Left ventricle myocardium inferior (tissue), 1 donor: Measurements from ENCODE around the gene PKHD1. TPM values are rescaled to one million over a fixed set of nuclear protein-coding genes. Genes with fewer than 3 reads are reported as not detected.

Experiments
- DNase-seq: peaks from one replicate; pipeline ENCODE4 v3.0.0-alpha.2; 2020
- H3K27ac ChIP-seq: fragments of 200-600 bp; replicated peaks from 2 replicates; pipeline ENCODE4 v1.8.0; 2021
- H3K27me3 ChIP-seq: fragments of 200-600 bp; 2 replicates; pipeline ENCODE4 v1.8.0; 2021; ENCODE audit warnings: low read depth
- H3K36me3 ChIP-seq: fragments of 200-600 bp; 2 replicates; pipeline ENCODE4 v1.8.0; 2021
- H3K4me1 ChIP-seq: fragments of 200-600 bp; 2 replicates; pipeline ENCODE4 v1.8.0; 2021
- H3K4me3 ChIP-seq: fragments of 200-600 bp; 2 replicates; pipeline ENCODE4 v1.8.0; 2021; ENCODE audit warnings: mild to moderate bottlenecking, moderate library complexity
- H3K9me3 ChIP-seq: fragments of 200-600 bp; replicated peaks from 2 replicates; pipeline ENCODE4 v1.8.0; 2021
- intact Hi-C: fragments of 100-400 bp; cut with micrococcal nuclease; formaldehyde crosslinking; loops from one replicate; pipeline ENCODE4 v1.11.0; 2022
- total RNA-seq: library from RNA; stranded (reverse); fragmentation: NEBNext Ultra II Directional; extraction: Animal tissue kit (Norgen Biotek cat#: 25700); gene quantifications from one replicate; pipeline ENCODE4 v1.2.1, GENCODE V29; 2021
- TF ChIP-seq, protein P1 (sequence below): fragments of 200-600 bp; IDR thresholded peaks from 2 replicates; pipeline ENCODE4 v1.8.0; 2021; ENCODE audit warnings: antibody characterized with exemption, mild to moderate bottlenecking, borderline replicate concordance
- donor health status: DM: no; HTN: yes; CAD: no; lungs with severe emphysema.

Gene PKHD1
- total RNA-seq, 1 donor from 2014 or later, result not detected

- TF ChIP-seq, protein P1, sequence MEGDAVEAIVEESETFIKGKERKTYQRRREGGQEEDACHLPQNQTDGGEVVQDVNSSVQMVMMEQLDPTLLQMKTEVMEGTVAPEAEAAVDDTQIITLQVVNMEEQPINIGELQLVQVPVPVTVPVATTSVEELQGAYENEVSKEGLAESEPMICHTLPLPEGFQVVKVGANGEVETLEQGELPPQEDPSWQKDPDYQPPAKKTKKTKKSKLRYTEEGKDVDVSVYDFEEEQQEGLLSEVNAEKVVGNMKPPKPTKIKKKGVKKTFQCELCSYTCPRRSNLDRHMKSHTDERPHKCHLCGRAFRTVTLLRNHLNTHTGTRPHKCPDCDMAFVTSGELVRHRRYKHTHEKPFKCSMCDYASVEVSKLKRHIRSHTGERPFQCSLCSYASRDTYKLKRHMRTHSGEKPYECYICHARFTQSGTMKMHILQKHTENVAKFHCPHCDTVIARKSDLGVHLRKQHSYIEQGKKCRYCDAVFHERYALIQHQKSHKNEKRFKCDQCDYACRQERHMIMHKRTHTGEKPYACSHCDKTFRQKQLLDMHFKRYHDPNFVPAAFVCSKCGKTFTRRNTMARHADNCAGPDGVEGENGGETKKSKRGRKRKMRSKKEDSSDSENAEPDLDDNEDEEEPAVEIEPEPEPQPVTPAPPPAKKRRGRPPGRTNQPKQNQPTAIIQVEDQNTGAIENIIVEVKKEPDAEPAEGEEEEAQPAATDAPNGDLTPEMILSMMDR, result no peak
- Histone ChIP-seq H3K27me3 (no peaks in the 10 kb centered on the region), H3K27ac (no peak overlapping the region), H3K9me3 (no peaks in the 10 kb centered on the region), H3K4me1 (no peaks in the 10 kb centered on the region), H3K36me3 (no peaks in the 10 kb centered on the region), H3K4me3 (no peak overlapping the region)
- intact Hi-C loops, result no loop called here
- no peak for DNase-seq
Measured at GRCh38 chr6:51887859-51888258, 199.6 kb downstream of the PKHD1 start.

- no peaks in the 10 kb centered on the region for H3K36me3 ChIP-seq
- TF ChIP-seq, protein P1, result no peak
- intact Hi-C loops, result no loop called here
- no peak overlapping the region for H3K27ac ChIP-seq
- no peaks in the 10 kb centered on the region for H3K27me3 ChIP-seq
- H3K4me3 ChIP-seq, result no peak overlapping the region
- no peaks in the 10 kb centered on the region for H3K9me3 ChIP-seq
- no peaks in the 10 kb centered on the region for H3K4me1 ChIP-seq
- DNase-seq, result no peak
Measured at GRCh38 chr6:51885957-51886356, 201.5 kb downstream of the PKHD1 start.

GRCh38 chr6:51868591-51869355 lies 218.6 kb downstream of the PKHD1 start:
- intact Hi-C loops, result no loop called here
- H3K4me1 ChIP-seq, result no peaks in the 10 kb centered on the region
- H3K9me3 ChIP-seq, result no peaks in the 10 kb centered on the region
- no peaks in the 10 kb centered on the region for H3K36me3 ChIP-seq
- DNase-seq, result no peak
- no peak overlapping the region for H3K4me3 ChIP-seq
- no peak overlapping the region for H3K27ac ChIP-seq
- peaks cover 8% of the 10 kb centered on the region for H3K27me3 ChIP-seq
- TF ChIP-seq, protein P1, result no peak

DNA sequence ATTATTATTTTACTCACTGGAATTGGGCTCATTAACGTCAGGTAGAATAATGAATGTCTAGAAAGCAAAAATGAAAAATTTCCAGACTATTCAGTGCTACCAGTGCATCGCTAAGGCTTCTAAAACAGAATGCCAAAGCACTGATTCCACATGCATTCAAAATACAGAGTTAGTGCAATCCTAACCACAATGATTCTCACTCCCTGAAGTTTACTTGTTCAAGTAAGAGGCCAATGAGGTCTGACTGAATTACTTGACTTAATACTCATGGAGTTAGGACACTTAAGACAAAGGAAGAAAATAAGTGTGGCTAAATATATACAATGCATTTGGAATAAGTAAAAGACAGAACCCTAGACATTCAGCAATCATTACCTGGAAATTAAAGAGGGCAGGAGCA lies 220.5 kb downstream of the PKHD1 start:
- Histone ChIP-seq H3K27ac (no peak overlapping the region), H3K27me3 (peaks cover 21% of the 10 kb centered on the region), H3K9me3 (no peaks in the 10 kb centered on the region), H3K36me3 (no peaks in the 10 kb centered on the region), H3K4me3 (no peak overlapping the region), H3K4me1 (no peaks in the 10 kb centered on the region)
- TF ChIP-seq, protein P1, result no peak
- intact Hi-C loops, result no loop called here
- DNase-seq, result no peak

DNA sequence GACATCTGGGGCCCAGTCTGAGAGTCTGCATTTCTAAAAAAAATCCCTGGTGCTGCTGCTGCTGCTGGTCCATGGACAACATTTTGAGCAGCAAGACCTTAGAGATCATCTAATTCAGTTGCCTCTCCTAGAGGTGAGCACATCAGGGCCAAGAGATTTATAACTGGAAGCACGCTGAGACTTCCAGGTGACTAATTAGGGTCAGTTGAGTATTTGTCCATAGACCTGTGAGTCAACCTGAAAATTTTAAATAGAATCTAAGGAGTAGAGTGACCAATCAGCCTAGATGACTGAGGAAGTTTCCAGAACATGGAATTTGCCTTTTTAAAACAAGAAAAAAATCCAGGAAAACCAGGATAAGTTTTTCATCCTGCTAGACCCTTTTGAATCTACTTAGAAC lies 221.4 kb downstream of the PKHD1 start:
- H3K36me3 ChIP-seq, result no peaks in the 10 kb centered on the region
- no peaks in the 10 kb centered on the region for H3K4me1 ChIP-seq
- H3K27ac ChIP-seq, result no peak overlapping the region
- peaks cover 21% of the 10 kb centered on the region for H3K27me3 ChIP-seq
- TF ChIP-seq, protein P1, result no peak
- intact Hi-C loops, result no loop called here
- no peak overlapping the region for H3K4me3 ChIP-seq
- DNase-seq, result no peak
- H3K9me3 ChIP-seq, result no peaks in the 10 kb centered on the region
